Embryonic facial prominence (tissue), 1 donor: Measurements from ENCODE around the gene OR2T12.
"Not testable (repeated sequence)": the region's sequence is repeated elsewhere in the genome, so short reads cannot be mapped to it uniquely, and the experiment has no call there.

ENCODE experiments used
- DNase-seq: peaks from one replicate; pipeline ENCODE4 v3.0.0-alpha.2; 2016; ENCODE audit errors: extremely low spot score

Gene OR2T12

GRCh38 chr1:248303324-248303723 lies at the start of gene OR2T12:
Gene OR2T12 (minus strand): TSS chr1:248303424. CDS start chr1:248295578, 7,846 bp downstream.
- no peak for DNase-seq

DNA sequence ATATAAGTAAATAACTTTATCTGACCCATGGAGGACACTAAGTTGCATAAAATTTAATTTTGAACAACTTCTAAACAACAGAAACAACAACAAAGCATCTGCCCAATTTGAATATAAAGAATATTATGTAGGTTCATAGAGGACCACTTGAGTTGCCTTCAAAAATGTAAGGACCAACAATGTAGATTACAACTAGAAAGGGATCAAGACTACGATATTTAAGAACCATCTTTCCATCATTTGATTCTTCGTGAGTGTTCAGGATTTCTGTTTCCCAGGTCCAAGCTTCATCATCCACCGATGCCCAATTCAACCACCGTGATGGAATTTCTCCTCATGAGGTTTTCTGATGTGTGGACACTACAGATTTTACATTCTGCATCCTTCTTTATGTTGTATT lies 45.3 kb upstream of the OR2T12 start, which contains the start of gene OR14C36:
Gene OR14C36, plus strand, starts transcription at position 301 of the 400 bp plus-strand sequence. Its CDS starts 0 bp downstream, at position 301.
- DNase-seq, result no peak

DNA sequence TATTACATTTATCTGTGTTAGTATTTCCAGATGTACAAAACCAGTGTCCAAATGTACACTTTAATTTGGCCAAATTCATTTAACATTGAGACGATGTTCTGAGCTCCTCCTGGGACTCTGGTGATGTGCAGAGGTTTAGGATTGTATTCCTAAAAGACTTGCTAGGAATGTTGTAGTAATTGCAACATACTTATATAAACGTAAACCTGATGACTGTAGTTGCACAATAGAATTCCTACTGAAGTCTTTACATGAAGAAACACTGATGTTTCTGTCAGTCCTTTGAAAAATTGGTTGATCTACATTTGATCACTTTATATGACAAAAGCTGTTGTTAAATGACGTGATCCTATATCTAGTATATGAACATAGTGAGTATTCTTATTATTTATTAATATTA lies 40.2 kb upstream of the OR2T12 start:
- DNase-seq, result no peak

- no peak for DNase-seq
Measured at GRCh38 chr1:248324468-248324867, 21.2 kb upstream of the OR2T12 start, which contains the start of gene OR2M7. Gene OR2M7 (minus strand): TSS chr1:248324568. CDS start chr1:248324568, 0 bp downstream.

- no peak for DNase-seq
Measured at GRCh38 chr1:248316796-248317195, 13.6 kb upstream of the OR2T12 start.

- not testable (repeated sequence) for DNase-seq
Measured at GRCh38 chr1:248306740-248307139, 3.5 kb upstream of the OR2T12 start.

DNA sequence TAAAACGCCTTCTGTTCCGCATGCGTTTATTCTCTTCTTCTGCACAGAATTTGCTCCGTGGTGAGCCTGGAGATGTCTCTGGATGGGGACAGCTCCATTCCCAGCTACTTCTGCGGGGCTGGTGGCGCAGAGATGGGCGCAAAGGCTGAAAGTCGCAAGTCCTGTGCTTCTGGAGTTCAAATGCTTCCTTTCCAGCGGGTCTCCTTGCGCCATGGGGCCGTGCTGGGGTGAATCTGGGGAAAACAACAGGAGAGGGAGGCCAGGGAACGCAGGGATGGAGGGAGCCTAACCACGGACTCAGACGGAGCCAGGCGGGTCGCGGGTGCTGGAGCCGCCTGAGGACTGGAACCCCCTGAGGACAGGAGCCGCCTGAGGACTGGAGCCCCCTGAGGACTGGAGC lies 2.9 kb upstream of the OR2T12 start:
- no peak for DNase-seq

DNA sequence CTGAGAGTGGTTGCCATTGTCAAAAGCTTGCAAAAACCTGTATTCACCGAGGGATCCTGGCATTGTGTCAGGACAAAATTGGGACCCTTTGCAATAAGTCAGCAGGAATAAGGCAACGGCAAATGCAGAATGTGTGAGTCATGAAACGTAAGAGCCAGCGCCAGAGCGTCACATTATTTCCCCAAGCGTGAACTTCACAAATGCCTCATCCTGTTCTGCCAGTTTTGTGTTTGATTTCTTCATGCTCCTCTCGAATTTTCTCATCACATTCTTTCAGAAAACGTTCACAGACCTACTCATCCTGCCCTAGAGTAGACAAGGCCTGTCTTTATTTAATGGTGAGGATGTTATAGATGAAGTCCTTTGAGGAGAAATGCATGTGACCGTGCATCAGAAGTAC lies 2.4 kb upstream of the OR2T12 start:
- DNase-seq, result not testable (repeated sequence)

DNA sequence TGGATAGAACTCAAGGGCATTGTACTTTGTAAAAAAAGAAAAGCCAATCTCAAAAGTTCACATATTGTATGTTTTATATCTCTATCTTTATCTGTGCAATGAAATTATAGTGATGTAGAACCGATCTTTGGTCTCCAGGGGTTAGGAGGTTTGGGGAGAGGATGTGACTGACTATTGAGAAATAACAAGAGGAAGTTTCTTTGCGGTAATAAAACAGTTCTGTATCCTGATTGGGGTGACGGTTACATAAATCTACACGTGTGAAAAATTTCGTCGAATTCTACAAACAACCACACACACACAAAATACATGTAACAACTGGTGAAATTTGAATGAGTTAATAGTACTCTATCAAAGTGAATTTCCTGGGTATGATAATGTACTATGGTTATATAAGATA lies 14.8 kb downstream of the OR2T12 start:
- DNase-seq, result no peak

DNA sequence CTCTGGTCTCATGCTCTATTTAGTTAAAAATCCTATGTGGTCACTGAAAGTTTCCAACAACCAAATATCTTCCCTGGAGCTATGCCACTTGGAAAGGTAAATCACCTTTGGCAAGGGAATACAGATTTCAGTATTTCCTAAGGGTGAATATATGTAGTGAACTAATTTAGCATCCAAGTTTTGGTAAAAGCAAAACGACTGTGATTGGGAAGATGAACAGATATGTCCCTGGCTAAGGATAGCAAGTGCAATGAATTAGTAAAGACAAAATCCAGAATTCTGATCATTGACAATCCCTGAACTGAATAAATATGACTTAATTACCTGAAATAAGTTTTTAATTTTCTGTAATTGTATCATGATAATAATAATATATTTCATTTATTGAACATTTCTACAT lies 25.3 kb downstream of the OR2T12 start, which contains the start of gene OR2T33:
Gene OR2T33, minus strand, starts transcription at position 101 of the 400 bp plus-strand sequence. CDS start 4,162 bp downstream, outside the sequence.
- no peak for DNase-seq

- not testable (repeated sequence) for DNase-seq
Measured at GRCh38 chr1:248273225-248273624, 30.0 kb downstream of the OR2T12 start.

DNA sequence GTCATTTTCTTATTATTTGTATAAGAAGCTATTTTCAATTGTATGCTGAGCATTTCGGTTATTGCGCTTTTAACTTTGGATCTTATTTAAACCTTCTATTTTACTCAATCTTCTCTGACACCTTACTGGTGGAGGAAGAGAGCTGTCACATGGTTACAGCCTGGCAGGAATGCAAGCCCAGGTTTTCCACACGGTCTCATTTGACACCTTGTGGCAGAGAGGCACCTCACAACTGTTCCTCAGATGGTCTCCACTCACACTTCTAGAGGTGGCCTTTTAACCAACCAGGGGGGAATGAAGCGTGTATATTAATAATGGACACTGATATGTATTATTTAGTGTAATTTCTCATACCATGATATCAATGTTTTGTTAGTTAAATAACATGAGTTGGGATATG lies 35.0 kb downstream of the OR2T12 start:
- no peak for DNase-seq

DNA sequence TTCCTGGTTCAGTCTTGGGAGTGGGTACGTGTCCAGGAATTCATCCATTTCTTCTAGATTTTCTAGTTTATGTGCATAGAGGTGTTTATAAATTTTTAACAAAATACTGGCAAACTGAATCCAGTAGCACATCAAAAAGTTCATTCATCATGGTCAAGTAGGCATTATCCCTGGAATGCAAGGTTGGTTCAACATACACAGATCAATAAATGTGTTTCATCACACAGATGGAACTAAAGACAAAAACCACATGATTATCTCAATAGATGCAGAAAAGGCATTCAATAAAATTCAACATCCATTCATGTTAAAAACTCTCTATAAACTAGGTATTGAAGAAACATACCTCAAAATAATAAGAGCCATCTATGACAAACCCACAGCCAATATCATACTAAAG lies 43.9 kb downstream of the OR2T12 start:
- DNase-seq, result not testable (repeated sequence)

GRCh38 chr1:248243204-248243603 lies 60.0 kb downstream of the OR2T12 start:
- no peak for DNase-seq
